Parathyroid adenoma (tissue), 2 donors: ENCODE data around the gene HIC1.

ENCODE experiments used
- H2AFZ ChIP-seq: fragments of 300-600 bp; sonication (generic); one replicate; pipeline ENCODE4 v1.7.0; 2017; ENCODE audit warnings: antibody characterized with exemption, mild to moderate bottlenecking
- H3K27ac ChIP-seq: fragments of 300-600 bp; sonication (generic); one replicate; pipeline ENCODE4 v1.7.0; 2017
- H3K27me3 ChIP-seq: fragments of 300-600 bp; sonication (generic); one replicate; pipeline ENCODE4 v1.7.0; 2017; ENCODE audit warnings: low read length; ENCODE audit not compliant: control insufficient read depth, insufficient read depth
- H3K36me3 ChIP-seq: fragments of 300-600 bp; sonication (generic); one replicate; pipeline ENCODE4 v1.7.0; 2017; ENCODE audit warnings: low read length; ENCODE audit not compliant: control insufficient read depth, insufficient read depth
- H3K4me1 ChIP-seq: fragments of 300-600 bp; sonication (generic); one replicate; pipeline ENCODE4 v1.7.0; 2017; ENCODE audit warnings: control low read depth
- H3K4me2 ChIP-seq: fragments of 300-600 bp; sonication (generic); one replicate; pipeline ENCODE4 v1.7.0; 2017; ENCODE audit warnings: low read length
- H3K4me3 ChIP-seq: fragments of 300-600 bp; sonication (generic); one replicate; pipeline ENCODE4 v1.7.0; 2017; ENCODE audit warnings: low read depth, low read length
- H3K79me2 ChIP-seq: fragments of 300-600 bp; sonication (generic); one replicate; pipeline ENCODE4 v1.7.0; 2017; ENCODE audit warnings: control low read depth
- H3K9ac ChIP-seq: fragments of 300-600 bp; sonication (generic); one replicate; pipeline ENCODE4 v1.7.0; 2017; ENCODE audit warnings: mild to moderate bottlenecking
- H3K9me3 ChIP-seq: fragments of 300-600 bp; sonication (generic); one replicate; pipeline ENCODE4 v1.7.0; 2017; ENCODE audit warnings: low read length; ENCODE audit not compliant: control insufficient read depth
- TF ChIP-seq, protein P1 (sequence below): fragments of 300-600 bp; sonication (generic); IDR thresholded peaks from one replicate; pipeline ENCODE4 v1.7.0; 2017; ENCODE audit warnings: antibody characterized with exemption, mild to moderate bottlenecking
- donor health status: primary hyperparathyroidism.

HIC1 gene

DNA sequence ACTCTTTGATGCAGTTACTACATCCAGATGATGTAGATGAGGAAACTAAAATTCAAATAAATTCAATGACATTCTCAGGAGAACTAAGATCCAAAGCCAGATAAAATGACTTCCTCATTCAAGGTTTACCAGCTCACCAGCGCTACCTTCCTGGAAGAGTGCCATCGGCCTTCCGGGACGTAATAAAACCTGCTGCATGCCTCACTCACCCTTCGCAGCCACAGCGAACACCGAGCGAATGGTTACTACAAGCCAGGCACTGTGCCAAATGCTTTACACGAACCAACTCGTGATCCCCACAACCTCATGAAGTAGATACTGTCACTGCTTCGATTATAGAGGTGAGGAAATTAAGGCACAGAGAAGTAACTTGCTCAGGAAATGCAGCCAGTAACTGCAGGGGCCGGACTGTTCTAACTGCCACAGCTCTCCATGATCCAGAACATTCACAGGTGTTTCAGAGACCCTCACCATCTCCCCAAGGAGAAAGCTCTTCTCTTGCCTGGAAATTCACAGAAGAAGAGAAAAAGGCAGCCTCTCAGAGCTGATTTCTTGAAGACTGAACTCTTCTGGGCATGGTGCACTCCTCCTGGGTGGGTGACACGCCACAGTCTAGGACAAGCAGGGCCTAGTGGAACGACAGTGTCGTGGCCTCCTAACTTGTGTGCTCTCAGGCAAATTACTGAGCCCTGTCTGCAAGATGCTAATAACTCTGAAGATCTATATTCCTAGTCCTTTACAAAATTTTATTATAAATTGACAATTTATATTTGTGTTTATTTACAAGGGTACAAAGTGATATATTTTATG, 46.8 kb downstream of the HIC1 start:
- Histone ChIP-seq H3K4me3 (no peak overlapping the region), H3K27me3 (no peaks in the 10 kb centered on the region), H3K4me1 (no peaks in the 10 kb centered on the region), H3K9me3 (no peaks in the 10 kb centered on the region), H3K36me3 (no peaks in the 10 kb centered on the region), H3K4me2 (no peak overlapping the region), H2AFZ (no peak overlapping the region), H3K79me2 (peaks cover 11% of the 10 kb centered on the region), H3K27ac (no peak overlapping the region), H3K9ac (no peak overlapping the region)
- TF ChIP-seq, protein P1, sequence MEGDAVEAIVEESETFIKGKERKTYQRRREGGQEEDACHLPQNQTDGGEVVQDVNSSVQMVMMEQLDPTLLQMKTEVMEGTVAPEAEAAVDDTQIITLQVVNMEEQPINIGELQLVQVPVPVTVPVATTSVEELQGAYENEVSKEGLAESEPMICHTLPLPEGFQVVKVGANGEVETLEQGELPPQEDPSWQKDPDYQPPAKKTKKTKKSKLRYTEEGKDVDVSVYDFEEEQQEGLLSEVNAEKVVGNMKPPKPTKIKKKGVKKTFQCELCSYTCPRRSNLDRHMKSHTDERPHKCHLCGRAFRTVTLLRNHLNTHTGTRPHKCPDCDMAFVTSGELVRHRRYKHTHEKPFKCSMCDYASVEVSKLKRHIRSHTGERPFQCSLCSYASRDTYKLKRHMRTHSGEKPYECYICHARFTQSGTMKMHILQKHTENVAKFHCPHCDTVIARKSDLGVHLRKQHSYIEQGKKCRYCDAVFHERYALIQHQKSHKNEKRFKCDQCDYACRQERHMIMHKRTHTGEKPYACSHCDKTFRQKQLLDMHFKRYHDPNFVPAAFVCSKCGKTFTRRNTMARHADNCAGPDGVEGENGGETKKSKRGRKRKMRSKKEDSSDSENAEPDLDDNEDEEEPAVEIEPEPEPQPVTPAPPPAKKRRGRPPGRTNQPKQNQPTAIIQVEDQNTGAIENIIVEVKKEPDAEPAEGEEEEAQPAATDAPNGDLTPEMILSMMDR = no peak

DNA sequence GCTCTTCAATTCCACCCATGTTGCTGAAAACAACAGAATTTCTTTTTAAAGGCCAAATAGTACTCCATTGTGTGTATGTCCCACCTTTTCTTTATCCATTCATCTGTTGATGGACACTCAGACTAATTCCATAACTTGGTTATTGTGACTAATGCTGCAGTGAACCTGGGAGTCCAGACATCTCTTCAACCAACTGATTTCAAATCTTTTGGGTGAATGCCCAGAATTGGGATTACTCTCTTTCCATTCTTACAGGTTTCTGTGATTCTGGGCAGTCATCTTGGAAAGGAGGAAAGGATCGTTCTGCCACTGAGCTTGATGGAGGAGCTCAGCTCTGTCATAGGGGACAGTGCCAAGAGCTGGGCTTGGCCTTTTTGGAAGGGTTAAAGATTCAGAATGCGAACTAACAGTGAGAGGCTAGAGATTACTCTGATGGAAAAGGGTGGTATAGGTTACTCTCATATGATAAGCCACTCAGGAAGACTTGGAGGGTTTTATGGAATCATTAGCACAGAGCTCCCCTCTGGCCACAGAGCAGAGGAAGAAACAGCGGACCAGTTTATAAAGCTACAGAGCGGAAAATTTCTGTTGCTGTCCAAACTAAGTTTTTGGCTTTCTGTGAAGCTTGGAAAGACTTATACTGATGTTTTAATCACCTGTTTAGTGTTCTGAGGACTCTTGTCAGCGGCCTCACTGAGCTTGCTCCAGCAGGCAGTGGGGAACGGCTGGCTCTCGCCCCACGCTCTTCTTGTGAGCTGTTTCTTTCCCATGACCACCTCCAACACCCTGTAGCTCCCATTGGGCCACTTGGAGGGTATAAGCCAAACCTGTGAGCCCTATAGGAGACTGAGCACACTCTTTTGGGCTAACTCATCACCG, 48.3 kb downstream of the HIC1 start:
- no peaks in the 10 kb centered on the region for H3K9me3 ChIP-seq
- no peak overlapping the region for H3K4me3 ChIP-seq
- no peaks in the 10 kb centered on the region for H3K27me3 ChIP-seq
- H3K4me2 ChIP-seq = no peak overlapping the region
- TF ChIP-seq, protein P1 = no peak
- H2AFZ ChIP-seq = no peak overlapping the region
- H3K36me3 ChIP-seq = no peaks in the 10 kb centered on the region
- H3K4me1 ChIP-seq = no peaks in the 10 kb centered on the region
- peaks cover 9% of the 10 kb centered on the region for H3K79me2 ChIP-seq
- no peak overlapping the region for H3K9ac ChIP-seq
- H3K27ac ChIP-seq = no peak overlapping the region

DNA sequence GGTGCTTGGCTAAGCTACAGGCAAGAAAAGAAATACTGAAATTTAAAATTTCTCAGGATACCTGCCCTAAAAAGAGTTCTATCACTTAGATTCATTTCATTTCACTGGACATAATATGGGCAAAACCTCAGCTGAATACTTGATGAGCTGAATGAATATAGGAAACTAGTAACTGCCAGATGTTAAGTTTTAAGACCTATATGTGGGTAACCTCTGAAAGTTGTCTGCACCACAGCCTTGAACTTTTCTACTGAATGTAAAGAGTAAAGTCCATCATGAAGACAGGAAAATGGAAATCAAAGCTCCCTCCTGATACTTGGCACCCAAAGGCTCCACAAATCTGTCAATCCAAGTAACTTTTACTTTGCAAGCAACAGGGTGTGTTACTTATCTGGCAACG, 50.8 kb downstream of the HIC1 start:
- H3K4me2 ChIP-seq = no peak overlapping the region
- no peak overlapping the region for H2AFZ ChIP-seq
- H3K27ac ChIP-seq = peak overlapping the region; percentile 16
- TF ChIP-seq, protein P1 = no peak
- H3K9ac ChIP-seq = no peak overlapping the region
- no peaks in the 10 kb centered on the region for H3K9me3 ChIP-seq
- no peaks in the 10 kb centered on the region for H3K36me3 ChIP-seq
- no peak overlapping the region for H3K4me3 ChIP-seq
- no peaks in the 10 kb centered on the region for H3K27me3 ChIP-seq
- no peaks in the 10 kb centered on the region for H3K4me1 ChIP-seq
- H3K79me2 ChIP-seq = peaks cover 9% of the 10 kb centered on the region

DNA sequence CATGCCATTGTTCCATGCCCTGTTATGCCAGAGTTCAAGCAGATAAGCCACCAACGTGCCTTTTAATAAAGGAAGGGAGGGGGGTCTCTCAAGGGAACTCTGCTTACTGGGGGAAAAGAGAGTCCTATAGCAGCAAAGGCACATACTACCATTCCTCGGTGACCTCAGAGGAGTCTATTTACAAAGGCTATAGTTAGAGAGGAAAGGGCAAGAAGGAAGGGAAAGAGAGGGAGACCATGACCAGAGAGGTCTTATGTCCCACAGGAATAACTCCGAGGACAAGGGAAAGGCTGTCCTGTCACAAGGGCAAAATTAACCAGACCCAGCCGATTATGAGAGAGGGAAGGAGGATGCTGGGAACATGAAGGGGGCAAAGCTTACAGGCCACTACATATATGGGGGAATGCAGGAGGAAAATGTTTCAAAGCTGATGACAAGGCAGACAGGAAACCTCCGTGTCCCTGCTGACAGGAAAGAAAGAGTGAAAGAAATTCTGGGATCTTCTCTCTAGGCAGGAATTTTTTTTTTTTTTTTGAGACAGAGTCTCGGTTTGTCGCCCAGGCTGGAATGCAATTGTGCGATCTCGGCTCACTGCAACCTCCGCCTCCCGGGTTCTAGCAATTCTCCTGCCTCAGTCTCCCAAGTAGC, 51.5 kb downstream of the HIC1 start:
- Histone ChIP-seq H3K9ac (no peak overlapping the region), H2AFZ (no peak overlapping the region), H3K9me3 (no peaks in the 10 kb centered on the region), H3K27ac (peak overlapping the region; percentile 5), H3K4me1 (no peaks in the 10 kb centered on the region), H3K4me2 (no peak overlapping the region), H3K79me2 (peaks cover 9% of the 10 kb centered on the region), H3K36me3 (no peaks in the 10 kb centered on the region), H3K4me3 (no peak overlapping the region), H3K27me3 (no peaks in the 10 kb centered on the region)
- TF ChIP-seq, protein P1 = no peak
